NT2/D1 (cell line): ENCODE results near the gene INHA.

Source experiments
- YY1 ChIP-seq: IDR thresholded peaks from 2 replicates; pipeline ENCODE4 v1.6.1; 2011; ENCODE audit not compliant: insufficient read length, insufficient read depth
- ZNF274 ChIP-seq: IDR thresholded peaks from 2 replicates; pipeline ENCODE4 v1.6.1; 2011; ENCODE audit warnings: mild to moderate bottlenecking, low read depth, low read length

- TF ChIP-seq YY1 (no peak), ZNF274 (no peak)
Observed at GRCh38 chr2:219536967-219537366, 35.1 kb upstream of the INHA start.
